A673 (cell line): Measurements from ENCODE around the gene TRIM8. TPM values are rescaled to one million over a fixed set of nuclear protein-coding genes. Genes with fewer than 3 reads are reported as not detected.

Experiments
- BruUV-seq: library from RNA; stranded (reverse); fragments of 400-500 nt; replicated peaks from 2 replicates; lab custom pipeline; 2021; lab: Mats Ljungman, UMichigan
- CTCF ChIA-PET: fragments of 300-600 bp; sonication (Branson Sonifier 250); formaldehyde crosslinking; loops from one replicate; lab custom pipeline; 2022; ENCODE audit warnings: antibody characterized with exemption; lab: Charles Lee
- POLR2A ChIA-PET: fragments of 300-600 bp; sonication (Branson Sonifier 250); formaldehyde crosslinking; loops from one replicate; lab custom pipeline; 2022; ENCODE audit warnings: antibody characterized with exemption; ENCODE audit not compliant: low non-redundant PET; lab: Charles Lee
- DNase-seq: peaks from one replicate; pipeline ENCODE4 v3.0.0-alpha.2; 2015; ENCODE audit warnings: low spot score
- H3K27ac ChIP-seq: fragments of 200-600 bp; sonication (generic); 2 replicates; pipeline ENCODE4 v1.5.1; 2016; ENCODE audit warnings: mixed run types, low read depth, mild to moderate bottlenecking, mixed read lengths, antibody characterized with exemption, low read length; ENCODE audit not compliant: poor library complexity, severe bottlenecking
- H3K27me3 ChIP-seq: fragments of 200-600 bp; sonication (generic); replicated peaks from 2 replicates; pipeline ENCODE4 v1.6.1; 2017; ENCODE audit warnings: mixed run types, low read depth, mild to moderate bottlenecking, mixed read lengths, antibody characterized with exemption, low read length; ENCODE audit not compliant: insufficient read depth, poor library complexity
- H3K36me3 ChIP-seq: fragments of 200-600 bp; sonication (generic); 2 replicates; pipeline ENCODE4 v1.6.1; 2016; ENCODE audit warnings: mixed run types, mild to moderate bottlenecking, mixed read lengths, antibody characterized with exemption, low read length; ENCODE audit not compliant: insufficient read depth, poor library complexity, severe bottlenecking
- H3K4me1 ChIP-seq: fragments of 200-600 bp; sonication (generic); 2 replicates; pipeline ENCODE4 v1.6.1; 2017; ENCODE audit warnings: mixed run types, mild to moderate bottlenecking, mixed read lengths, antibody characterized with exemption, low read length; ENCODE audit not compliant: insufficient read depth, poor library complexity, severe bottlenecking
- H3K4me3 ChIP-seq: fragments of 200-600 bp; sonication (generic); 2 replicates; pipeline ENCODE4 v1.5.1; 2016; ENCODE audit warnings: low read depth, mixed run types, mild to moderate bottlenecking, mixed read lengths, low read length; ENCODE audit not compliant: poor library complexity, severe bottlenecking
- H3K9me3 ChIP-seq: fragments of 200-600 bp; sonication (generic); 2 replicates; pipeline ENCODE4 v1.6.1; 2016; ENCODE audit warnings: mixed run types, low read depth, mild to moderate bottlenecking, mixed read lengths, antibody characterized with exemption, low read length; ENCODE audit not compliant: poor library complexity, severe bottlenecking
- CTCF ChIP-seq: fragments of 300-800, 200-600 bp; sonication (generic); conservative IDR thresholded peaks from 2 replicates; pipeline ENCODE4 v1.5.1; 2017; ENCODE audit warnings: low read depth, mild to moderate bottlenecking, antibody characterized with exemption, low read length, moderate library complexity, mixed read lengths
- EZH2 ChIP-seq: fragments of 200-600 bp; sonication (generic); IDR thresholded peaks from 2 replicates; pipeline ENCODE4 v1.6.1; 2017; ENCODE audit warnings: borderline replicate concordance, low read depth, mild to moderate bottlenecking, mixed read lengths, antibody characterized with exemption, low read length; ENCODE audit not compliant: poor library complexity, severe bottlenecking
- intact Hi-C: fragments of 100-400 bp; cut with micrococcal nuclease; formaldehyde crosslinking; loops from one replicate; pipeline ENCODE4 v1.10.0; 2022; ENCODE audit not compliant: unreplicated experiment
- total RNA-seq: library from RNA; stranded (reverse); gene quantifications from 2 replicates; pipeline ENCODE4 v1.2.3, GENCODE V29; 2021

TRIM8 gene
- total RNA-seq, 1 experiment from 2014 or later, result 29.4 TPM

GRCh38 chr10:102658802-102659201 is 14.5 kb downstream of the TRIM8 start:
- intact Hi-C loops, result no loop called here
- H3K9me3 ChIP-seq, result no peaks in the 10 kb centered on the region
- peaks cover 20% of the 10 kb centered on the region for H3K36me3 ChIP-seq
- H3K4me3 ChIP-seq, result no peak overlapping the region
- CTCF ChIA-PET, result no interaction called here
- POLR2A ChIA-PET, result no interaction called here
- BruUV-seq, result no TSS peak
- no peak for DNase-seq
- TF ChIP-seq CTCF (no peak), EZH2 (no peak)
- no peaks in the 10 kb centered on the region for H3K4me1 ChIP-seq
- H3K27ac ChIP-seq, result no peak overlapping the region
- no peaks in the 10 kb centered on the region for H3K27me3 ChIP-seq

- H3K4me3 ChIP-seq, result no peak overlapping the region
- DNase-seq, result peak; percentile 23
- peaks cover 11% of the 10 kb centered on the region for H3K36me3 ChIP-seq
- no peaks in the 10 kb centered on the region for H3K9me3 ChIP-seq
- H3K4me1 ChIP-seq, result no peaks in the 10 kb centered on the region
- no peak overlapping the region for H3K27ac ChIP-seq
- intact Hi-C loops, result no loop called here
- no peaks in the 10 kb centered on the region for H3K27me3 ChIP-seq
- CTCF ChIA-PET, result no interaction called here
- no peak for TF ChIP-seq EZH2
- no peak for TF ChIP-seq CTCF
- POLR2A ChIA-PET, result no interaction called here
- no TSS peak for BruUV-seq
Observed at GRCh38 chr10:102660888-102661657, 16.8 kb downstream of the TRIM8 start.

GRCh38 chr10:102661658-102662028 is 17.4 kb downstream of the TRIM8 start:
- TF ChIP-seq EZH2, result no peak
- TF ChIP-seq CTCF, result no peak
- Histone ChIP-seq H3K9me3 (no peaks in the 10 kb centered on the region), H3K27me3 (no peaks in the 10 kb centered on the region), H3K4me1 (no peaks in the 10 kb centered on the region), H3K4me3 (no peak overlapping the region), H3K36me3 (peaks cover 9% of the 10 kb centered on the region), H3K27ac (no peak overlapping the region)
- POLR2A ChIA-PET, result no interaction called here
- DNase-seq, result no peak
- intact Hi-C loops, result no loop called here
- CTCF ChIA-PET, result no interaction called here
- BruUV-seq, result no TSS peak
